Endothelial cell of umbilical vein (primary cell): ENCODE results near the gene FUT3. TPM values are rescaled to one million over a fixed set of nuclear protein-coding genes. Genes with fewer than 3 reads are reported as not detected.
"Not testable (repeated sequence)": the region's sequence is repeated elsewhere in the genome, so short reads cannot be mapped to it uniquely, and the experiment has no call there.

ENCODE experiments used
- BruUV-seq: library from RNA; stranded (reverse); fragments of 400-500 nt; replicated peaks from 2 replicates; lab custom pipeline; 2021; lab: Mats Ljungman, UMichigan
- CTCF ChIA-PET: fragments of 300-600, 350-600 bp; sonication (Branson Sonifier 250); formaldehyde crosslinking; loops from one replicate; lab custom pipeline; 2021; ENCODE audit warnings: antibody characterized with exemption, inconsistent platforms; lab: Charles Lee
- POLR2A ChIA-PET: fragments of 300-600, 350-600 bp; sonication (Branson Sonifier 250); formaldehyde crosslinking; loops from one replicate; lab custom pipeline; 2021; ENCODE audit warnings: antibody characterized with exemption, inconsistent platforms; lab: Charles Lee
- DNase-seq: peaks from one replicate; pipeline ENCODE4 v3.0.0-alpha.2; 2011; ENCODE audit warnings: low read depth, low spot score
- FAIRE-seq: peaks from 2 replicates; lab custom pipeline; 2011; peaks lifted over from hg19 to GRCh38; lab: Jason Lieb, UNC
- H2AFZ ChIP-seq: 2 replicates; pipeline ENCODE4 v1.6.0; 2012; ENCODE audit warnings: low read depth, low read length, control low read depth, inconsistent platforms
- H3K27ac ChIP-seq: 2 replicates; pipeline ENCODE4 v1.5.1; 2011; ENCODE audit warnings: low read depth, mild to moderate bottlenecking, control low read depth, low read length, moderate library complexity; ENCODE audit not compliant: insufficient read depth
- H3K27me3 ChIP-seq, 2 experiments: 2 replicates each; pipeline versions ENCODE4 v1.6.0 to v1.6.1; 2011; ENCODE audit warnings: low read length in 2 of 2, mixed read lengths in 1 of 2; ENCODE audit not compliant: control insufficient read depth in 2 of 2, insufficient read depth in 2 of 2
- H3K36me3 ChIP-seq, 2 experiments: 2 replicates in 1 of 2; 3 replicates in 1 of 2; pipeline ENCODE4 v1.5.1; 2011; ENCODE audit warnings: low read length in 2 of 2, mild to moderate bottlenecking in 1 of 2, moderate library complexity in 1 of 2; ENCODE audit not compliant: control insufficient read depth in 2 of 2, insufficient read depth in 2 of 2; ENCODE audit errors: extremely low read depth in 1 of 2
- H3K4me1 ChIP-seq: 3 replicates; pipeline ENCODE4 v1.5.1; 2011; ENCODE audit warnings: mild to moderate bottlenecking, low read length; ENCODE audit not compliant: control insufficient read depth, insufficient read depth; ENCODE audit errors: extremely low read depth
- H3K4me2 ChIP-seq: 2 replicates; pipeline ENCODE4 v1.6.1; 2011; ENCODE audit warnings: low read length, control low read depth, mixed read lengths; ENCODE audit not compliant: insufficient read depth
- H3K4me3 ChIP-seq, 3 experiments: fragments of 200-600 bp in 1 of 3; sonication (generic), shearing (Covaris generic) in 1 of 3; replicated peaks in 1 of 3; 2 replicates each; pipeline ENCODE4 v1.5.1; 2011 to 2016; ENCODE audit warnings: control low read depth in 3 of 3, low read length in 3 of 3, mild to moderate bottlenecking in 2 of 3, inconsistent platforms in 1 of 3, low read depth in 1 of 3, moderate library complexity in 1 of 3; ENCODE audit not compliant: insufficient read depth in 1 of 3
- H3K79me2 ChIP-seq: 2 replicates; pipeline ENCODE4 v1.6.0; 2012; ENCODE audit warnings: low read length, inconsistent platforms; ENCODE audit not compliant: control insufficient read depth, insufficient read depth
- H3K9ac ChIP-seq: replicated peaks from 2 replicates; pipeline ENCODE3; 2011; ENCODE audit warnings: low read length, control low read depth; ENCODE audit not compliant: insufficient read depth; ENCODE audit errors: extremely low read depth
- H3K9me1 ChIP-seq: replicated peaks from 3 replicates; pipeline ENCODE4 v1.6.0; 2011; ENCODE audit warnings: mild to moderate bottlenecking, low read length; ENCODE audit not compliant: control insufficient read depth, insufficient read depth; ENCODE audit errors: extremely low read depth
- H3K9me3 ChIP-seq: replicated peaks from 2 replicates; pipeline ENCODE4 v1.5.1; 2012; ENCODE audit warnings: low read length, inconsistent platforms; ENCODE audit not compliant: control insufficient read depth, insufficient read depth
- H4K20me1 ChIP-seq: replicated peaks from 2 replicates; pipeline ENCODE3; 2011; ENCODE audit warnings: mild to moderate bottlenecking, low read length; ENCODE audit not compliant: control insufficient read depth, insufficient read depth; ENCODE audit errors: extremely low read depth
- EZH2 ChIP-seq: IDR thresholded peaks from 2 replicates; pipeline ENCODE4 v1.6.1; 2012; ENCODE audit warnings: borderline replicate concordance, low read depth, mild to moderate bottlenecking, moderate library complexity, low read length, inconsistent platforms; ENCODE audit not compliant: severe bottlenecking
- FOS ChIP-seq: IDR thresholded peaks from 2 replicates; pipeline ENCODE4 v1.6.1; 2011; ENCODE audit warnings: mild to moderate bottlenecking, low read length, moderate library complexity, borderline replicate concordance; ENCODE audit not compliant: insufficient read depth
- GATA2 ChIP-seq: IDR thresholded peaks from 2 replicates; pipeline ENCODE4 v1.7.0; 2011; ENCODE audit warnings: low read depth, mild to moderate bottlenecking, moderate library complexity, mixed read lengths, low read length; ENCODE audit not compliant: insufficient read length, insufficient read depth
- JUN ChIP-seq: IDR thresholded peaks from 2 replicates; pipeline ENCODE4 v1.6.1; 2011; ENCODE audit warnings: borderline replicate concordance, low read depth; ENCODE audit not compliant: insufficient read length, insufficient read depth
- MYC ChIP-seq: IDR thresholded peaks from one replicate; pipeline ENCODE4 v1.6.1; 2011; ENCODE audit warnings: mild to moderate bottlenecking, low read depth, low read length
- POLR2A ChIP-seq: IDR thresholded peaks from 2 replicates; pipeline ENCODE4 v1.6.1; 2012; ENCODE audit warnings: low read depth, mild to moderate bottlenecking, control low read depth, low read length
- POLR2AphosphoS5 ChIP-seq: IDR thresholded peaks from 2 replicates; pipeline ENCODE4 v1.6.1; 2012; ENCODE audit warnings: low read depth, mild to moderate bottlenecking, control low read depth, low read length, moderate library complexity; ENCODE audit not compliant: insufficient read depth
- dilution Hi-C: fragments of 300-500 bp; cut with MboI; formaldehyde crosslinking; loops from one replicate; pipeline ENCODE4 v1.15.0; 2019; ENCODE audit warnings: low sequenced_read_pairs; ENCODE audit not compliant: extremely low pct_ligation_motif_present
- intact Hi-C: fragments of 100-400 bp; cut with micrococcal nuclease; formaldehyde crosslinking; loops from one replicate; pipeline ENCODE4 v1.10.0; 2022
- polyA plus RNA-seq, 4 experiments: library from polyadenylated mRNA; depleted of rRNA in 3 of 4; stranded (reverse) in 3 of 4; unstranded in 1 of 4; fragments of >200 nt; gene quantifications; 2 replicates each; pipeline versions ENCODE4 v1.2.1 to v1.2.3, GENCODE V29; 2011 to 2012; ENCODE audit warnings: missing spikeins in 1 of 4
- total RNA-seq: library from RNA; stranded (reverse); gene quantifications from 2 replicates; pipeline ENCODE4 v1.2.3, GENCODE V29; 2021
- TF ChIP-seq, protein P1 (sequence below), 2 donors: IDR thresholded peaks; 1 replicate in 1 of 2; 2 replicates in 1 of 2; pipeline ENCODE4 v1.5.1; 2011; ENCODE audit warnings: low read length in 2 of 2, mild to moderate bottlenecking in 2 of 2, moderate library complexity in 2 of 2, control low read depth in 1 of 2, inconsistent platforms in 1 of 2, low read depth in 1 of 2; ENCODE audit not compliant: insufficient read depth in 1 of 2; ENCODE audit errors: extremely low read depth in 1 of 2
- TF ChIP-seq, protein P2 (sequence below): IDR thresholded peaks from 2 replicates; pipeline ENCODE4 v1.6.1; 2011; ENCODE audit not compliant: insufficient read depth, insufficient read length

Gene FUT3
- total and polyA plus RNA-seq, 2 donors (not counting 3 experiments of a cell fraction or from before 2014, with no cell fraction given), result not detected

- H3K79me2 ChIP-seq, result no peaks in the 10 kb centered on the region
- no peak overlapping the region for H2AFZ ChIP-seq
- no peak overlapping the region for H3K4me3 ChIP-seq
- H3K9me1 ChIP-seq, result no peaks in the 10 kb centered on the region
- no peak overlapping the region for H3K27ac ChIP-seq
- no peaks in the 10 kb centered on the region for H3K36me3 ChIP-seq
- dilution Hi-C loops (no loop called here), intact Hi-C loops (no loop called here)
- H3K9me3 ChIP-seq, result no peaks in the 10 kb centered on the region
- ChIA-PET CTCF (no interaction called here), POLR2A (no interaction called here)
- H3K4me1 ChIP-seq, result no peaks in the 10 kb centered on the region
- H3K9ac ChIP-seq, result no peak overlapping the region
- BruUV-seq, result no TSS peak
- TF ChIP-seq MYC, result no peak
- TF ChIP-seq, protein P1, sequence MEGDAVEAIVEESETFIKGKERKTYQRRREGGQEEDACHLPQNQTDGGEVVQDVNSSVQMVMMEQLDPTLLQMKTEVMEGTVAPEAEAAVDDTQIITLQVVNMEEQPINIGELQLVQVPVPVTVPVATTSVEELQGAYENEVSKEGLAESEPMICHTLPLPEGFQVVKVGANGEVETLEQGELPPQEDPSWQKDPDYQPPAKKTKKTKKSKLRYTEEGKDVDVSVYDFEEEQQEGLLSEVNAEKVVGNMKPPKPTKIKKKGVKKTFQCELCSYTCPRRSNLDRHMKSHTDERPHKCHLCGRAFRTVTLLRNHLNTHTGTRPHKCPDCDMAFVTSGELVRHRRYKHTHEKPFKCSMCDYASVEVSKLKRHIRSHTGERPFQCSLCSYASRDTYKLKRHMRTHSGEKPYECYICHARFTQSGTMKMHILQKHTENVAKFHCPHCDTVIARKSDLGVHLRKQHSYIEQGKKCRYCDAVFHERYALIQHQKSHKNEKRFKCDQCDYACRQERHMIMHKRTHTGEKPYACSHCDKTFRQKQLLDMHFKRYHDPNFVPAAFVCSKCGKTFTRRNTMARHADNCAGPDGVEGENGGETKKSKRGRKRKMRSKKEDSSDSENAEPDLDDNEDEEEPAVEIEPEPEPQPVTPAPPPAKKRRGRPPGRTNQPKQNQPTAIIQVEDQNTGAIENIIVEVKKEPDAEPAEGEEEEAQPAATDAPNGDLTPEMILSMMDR (IDR thresholded peaks at IDR 0.05; ENCODE audit: extremely low read depth in 1 of 2, insufficient read depth in 1 of 2, low read depth in 1 of 2, low read length in 2 of 2), result no peak
- TF ChIP-seq GATA2, result no peak
- TF ChIP-seq, protein P2, sequence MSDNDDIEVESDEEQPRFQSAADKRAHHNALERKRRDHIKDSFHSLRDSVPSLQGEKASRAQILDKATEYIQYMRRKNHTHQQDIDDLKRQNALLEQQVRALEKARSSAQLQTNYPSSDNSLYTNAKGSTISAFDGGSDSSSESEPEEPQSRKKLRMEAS, result no peak
- no peak for TF ChIP-seq POLR2AphosphoS5
- TF ChIP-seq EZH2, result no peak
- no peak for TF ChIP-seq POLR2A
- TF ChIP-seq FOS, result no peak
- no peak for TF ChIP-seq JUN
- FAIRE-seq (no peak), DNase-seq (no peak)
- H3K4me2 ChIP-seq, result no peak overlapping the region
- H4K20me1 ChIP-seq, result no peaks in the 10 kb centered on the region
- H3K27me3 ChIP-seq, result no peaks in the 10 kb centered on the region
These were observed 7.8 kb downstream of the FUT3 start for GRCh38 chr19:5843295-5843927.

- H3K27me3 ChIP-seq, POLR2A ChIA-PET, H3K9ac ChIP-seq, H3K36me3 ChIP-seq, intact Hi-C loops, FAIRE-seq, DNase-seq, dilution Hi-C loops, H2AFZ ChIP-seq, H3K9me3 ChIP-seq, H4K20me1 ChIP-seq, BruUV-seq, H3K27ac ChIP-seq, H3K4me3 ChIP-seq, H3K4me2 ChIP-seq, CTCF ChIA-PET, H3K4me1 ChIP-seq, H3K79me2 ChIP-seq, H3K9me1 ChIP-seq: not testable (repeated sequence)
These were observed 9.5 kb downstream of the FUT3 start for GRCh38 chr19:5841735-5842111.
